Lower leg skin (tissue), 3 donors: ENCODE data around the gene CDK11A.
"Not testable (repeated sequence)": the region's sequence is repeated elsewhere in the genome, so short reads cannot be mapped to it uniquely, and the experiment has no call there.

Source experiments
- POLR2A ChIP-seq, 2 donors: fragments of 450-650 bp; IDR thresholded peaks; one replicate each; pipeline ENCODE4 v1.6.1; 2016 to 2017; ENCODE audit warnings: antibody characterized with exemption in 2 of 2, mild to moderate bottlenecking in 1 of 2, moderate library complexity in 1 of 2
- TF ChIP-seq, protein P1 (sequence below), 3 donors: fragments of 450-650 bp; IDR thresholded peaks; one replicate each; pipeline ENCODE4 v1.5.1; 2016; ENCODE audit warnings: antibody characterized with exemption in 3 of 3, mild to moderate bottlenecking in 3 of 3, moderate library complexity in 2 of 3

DNA sequence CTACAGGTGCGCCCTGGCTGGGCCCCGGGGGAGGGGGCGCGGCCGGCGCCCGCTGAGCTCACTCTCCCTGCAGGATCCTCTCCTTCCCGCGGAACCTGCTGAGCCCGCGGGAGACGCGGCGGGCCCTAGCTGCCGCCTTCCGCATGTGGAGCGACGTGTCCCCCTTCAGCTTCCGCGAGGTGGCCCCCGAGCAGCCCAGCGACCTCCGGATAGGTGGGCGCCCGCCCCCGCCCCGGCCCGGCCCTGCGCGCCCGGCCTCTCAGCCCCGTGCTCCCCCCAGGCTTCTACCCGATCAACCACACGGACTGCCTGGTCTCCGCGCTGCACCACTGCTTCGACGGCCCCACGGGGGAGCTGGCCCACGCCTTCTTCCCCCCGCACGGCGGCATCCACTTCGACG lies 24.1 kb downstream of the CDK11A start:
- not testable (repeated sequence) for TF ChIP-seq POLR2A (IDR thresholded peaks at IDR 0.05)
- TF ChIP-seq, protein P1, sequence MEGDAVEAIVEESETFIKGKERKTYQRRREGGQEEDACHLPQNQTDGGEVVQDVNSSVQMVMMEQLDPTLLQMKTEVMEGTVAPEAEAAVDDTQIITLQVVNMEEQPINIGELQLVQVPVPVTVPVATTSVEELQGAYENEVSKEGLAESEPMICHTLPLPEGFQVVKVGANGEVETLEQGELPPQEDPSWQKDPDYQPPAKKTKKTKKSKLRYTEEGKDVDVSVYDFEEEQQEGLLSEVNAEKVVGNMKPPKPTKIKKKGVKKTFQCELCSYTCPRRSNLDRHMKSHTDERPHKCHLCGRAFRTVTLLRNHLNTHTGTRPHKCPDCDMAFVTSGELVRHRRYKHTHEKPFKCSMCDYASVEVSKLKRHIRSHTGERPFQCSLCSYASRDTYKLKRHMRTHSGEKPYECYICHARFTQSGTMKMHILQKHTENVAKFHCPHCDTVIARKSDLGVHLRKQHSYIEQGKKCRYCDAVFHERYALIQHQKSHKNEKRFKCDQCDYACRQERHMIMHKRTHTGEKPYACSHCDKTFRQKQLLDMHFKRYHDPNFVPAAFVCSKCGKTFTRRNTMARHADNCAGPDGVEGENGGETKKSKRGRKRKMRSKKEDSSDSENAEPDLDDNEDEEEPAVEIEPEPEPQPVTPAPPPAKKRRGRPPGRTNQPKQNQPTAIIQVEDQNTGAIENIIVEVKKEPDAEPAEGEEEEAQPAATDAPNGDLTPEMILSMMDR (IDR thresholded peaks at IDR 0.05): not testable (repeated sequence)
